GM19397 (cell line): ENCODE data around the gene KNOP1.
"Not testable (repeated sequence)": the region's sequence is repeated elsewhere in the genome, so short reads cannot be mapped to it uniquely, and the experiment has no call there.

Experiments used
- ATAC-seq: cut with Tn5 transposase; IDR thresholded peaks from one replicate; pipeline ENCODE4 v1.9.1; 2021; ENCODE audit warnings: mild to moderate bottlenecking, moderate library complexity; ENCODE audit not compliant: unreplicated experiment

KNOP1 gene

DNA sequence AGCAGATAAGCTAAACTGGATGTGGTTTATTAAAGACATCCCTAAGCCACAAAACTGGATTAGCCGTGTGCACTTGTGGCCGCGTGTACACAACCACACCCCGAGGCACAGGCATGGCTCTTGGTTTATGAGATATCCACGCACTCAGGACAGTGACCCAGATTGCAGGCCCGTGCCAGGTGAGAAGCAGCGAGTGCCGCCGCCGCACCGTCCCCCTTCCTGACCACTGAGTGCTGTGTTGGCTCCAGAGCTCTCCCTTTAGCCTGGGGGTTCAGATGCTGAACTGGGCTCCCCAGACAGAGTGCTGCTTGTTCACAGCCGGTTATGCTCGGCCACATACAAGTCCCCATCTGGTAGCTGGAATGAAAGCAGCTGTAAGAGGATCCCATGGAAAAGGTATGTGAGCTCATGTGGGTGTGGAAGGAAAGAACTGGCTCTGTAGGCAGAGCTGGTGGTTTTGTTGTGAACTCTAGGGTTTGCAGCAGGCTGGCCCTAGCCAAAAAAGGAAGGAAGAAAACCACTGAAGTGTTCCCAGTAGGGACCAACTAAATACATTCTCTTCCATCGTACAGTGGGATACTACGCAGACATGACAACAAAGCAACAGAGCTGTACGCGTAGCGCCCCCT lies 29.5 kb downstream of the KNOP1 start:
- ATAC-seq, result no peak

DNA sequence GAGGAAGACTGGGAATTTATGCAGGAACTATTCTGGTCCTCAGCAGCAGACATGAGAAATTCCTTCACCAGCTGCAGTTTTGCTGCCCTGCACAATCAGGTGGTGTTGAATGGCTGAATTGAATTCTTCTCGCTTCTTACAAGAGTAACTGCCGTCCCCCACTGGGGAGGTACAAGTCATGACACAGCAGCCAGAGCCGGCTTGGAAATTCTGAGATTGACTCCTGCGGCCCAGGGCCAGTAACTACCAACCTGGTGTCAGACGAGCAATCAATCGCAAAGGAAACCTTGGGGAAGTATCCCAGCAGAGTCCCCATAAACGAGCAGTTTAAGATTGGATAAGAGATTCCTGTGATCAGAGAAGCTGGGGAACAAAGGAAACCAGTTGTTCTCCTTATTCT lies 30.7 kb downstream of the KNOP1 start:
- ATAC-seq, result no peak

DNA sequence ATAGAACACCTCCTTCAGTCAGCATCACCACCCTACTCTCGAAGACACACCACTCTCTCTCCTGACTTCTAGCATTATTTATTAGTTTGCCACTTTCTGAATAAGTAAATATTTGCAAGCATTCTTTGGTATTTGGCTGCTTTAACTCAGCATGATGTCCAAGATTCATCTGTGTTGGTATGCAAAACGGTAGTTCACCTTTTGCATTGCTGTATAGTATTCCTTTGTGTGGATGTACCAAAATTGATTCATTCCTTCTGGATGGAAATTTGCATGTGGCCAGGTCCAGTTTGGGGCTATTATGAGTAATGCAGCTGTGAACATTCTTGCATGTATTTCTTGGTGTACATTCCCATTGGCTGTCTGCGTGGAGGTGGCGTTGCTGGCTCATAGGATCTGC lies 32.9 kb downstream of the KNOP1 start:
- ATAC-seq, result no peak

DNA sequence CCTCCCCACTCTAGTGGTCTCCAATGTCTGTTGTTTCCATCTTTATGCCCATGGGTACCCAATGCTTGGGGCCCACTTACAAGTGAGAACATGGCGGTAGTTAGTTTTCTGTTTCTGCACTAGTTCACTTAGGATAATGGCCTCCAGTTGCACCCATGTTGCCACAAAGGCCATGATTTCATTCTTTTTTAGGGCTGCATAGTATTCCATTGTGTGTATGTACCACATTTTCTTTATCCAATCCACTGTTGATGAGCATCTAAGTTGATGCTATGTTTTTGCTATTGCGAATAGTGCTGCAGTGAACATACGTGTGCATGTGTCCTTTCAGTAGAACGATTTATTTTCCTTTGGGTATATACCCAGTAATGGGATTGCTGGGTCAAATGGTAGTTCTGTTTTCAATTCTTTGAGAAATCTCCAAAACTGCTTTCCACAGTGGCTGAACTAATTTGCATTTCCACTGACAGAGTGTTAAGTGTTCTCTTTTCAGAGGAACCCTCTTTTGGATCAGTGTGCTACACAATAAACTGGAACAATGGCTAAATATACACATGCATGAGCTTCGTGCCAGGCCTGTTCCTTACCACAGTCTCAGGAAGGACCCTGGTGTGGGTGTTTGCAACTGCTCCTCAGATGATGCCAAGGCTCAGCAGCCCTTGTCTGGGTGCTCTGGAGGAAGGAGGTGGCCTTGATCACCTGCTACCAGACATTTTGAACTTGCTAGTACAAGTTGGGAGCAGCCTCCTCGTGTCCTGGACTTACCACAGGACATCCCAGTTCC lies 34.4 kb downstream of the KNOP1 start:
- ATAC-seq, result no peak

DNA sequence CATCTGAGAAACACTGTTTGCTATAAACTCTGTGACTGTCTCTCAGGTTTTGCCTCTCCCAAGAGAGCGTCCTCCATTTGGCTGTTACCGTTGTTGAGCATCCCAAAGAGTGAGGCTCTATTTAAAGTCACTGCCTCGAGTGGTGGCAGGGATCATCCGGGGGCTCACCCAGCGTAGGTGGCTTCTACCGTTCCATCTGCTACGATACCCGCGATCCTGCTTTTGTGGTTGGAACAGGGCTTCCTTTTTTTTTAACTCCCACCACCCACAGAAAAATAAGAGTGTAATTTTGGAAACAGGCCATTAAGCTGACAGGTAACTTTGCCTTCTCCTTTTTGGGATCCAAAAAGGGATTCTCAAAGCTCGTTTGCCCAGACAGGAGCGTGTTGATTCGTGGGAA lies 36.4 kb downstream of the KNOP1 start:
- ATAC-seq, result no peak

DNA sequence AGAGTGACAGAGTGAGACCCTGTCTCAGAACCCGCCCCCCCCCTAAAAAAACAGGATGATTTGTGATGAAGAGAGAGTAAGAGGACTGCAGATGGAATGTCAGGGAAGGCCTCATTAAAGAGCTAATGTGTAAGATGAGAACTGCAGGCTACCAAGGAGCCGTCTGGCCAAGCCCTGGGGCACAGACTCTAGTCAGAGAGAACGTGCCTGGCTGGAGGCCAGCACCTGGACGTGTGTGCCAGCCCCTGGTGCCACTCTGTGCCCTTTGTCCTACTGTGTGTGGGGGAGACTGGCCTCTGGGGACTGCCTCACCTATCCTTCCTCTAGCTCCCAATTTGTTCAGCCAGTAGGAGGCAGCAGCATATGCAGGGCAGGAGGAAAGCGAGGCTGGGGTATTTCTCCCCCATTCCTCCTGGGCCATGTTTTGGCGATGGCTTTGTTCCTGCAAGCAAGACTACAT lies 37.1 kb downstream of the KNOP1 start:
- no peak for ATAC-seq

DNA sequence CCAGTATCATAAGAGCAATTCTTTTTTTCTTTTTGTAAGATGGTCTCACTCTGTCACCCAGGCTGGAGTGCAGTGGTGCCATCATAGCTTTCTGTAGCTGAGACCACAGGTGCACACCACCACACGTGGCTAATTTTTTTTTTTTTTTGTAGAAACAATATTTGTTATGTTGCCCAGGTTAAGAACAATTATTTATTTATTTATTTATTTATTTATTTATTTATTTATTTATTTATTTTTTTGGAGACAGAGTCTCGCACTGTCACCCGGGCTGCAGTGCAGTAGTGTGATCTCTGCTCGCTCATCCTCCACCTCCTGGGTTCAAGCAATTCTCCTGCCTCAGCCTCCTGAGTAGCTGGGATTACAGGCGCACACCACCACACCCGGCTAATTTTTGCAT lies 38.7 kb downstream of the KNOP1 start:
- not testable (repeated sequence) for ATAC-seq

DNA sequence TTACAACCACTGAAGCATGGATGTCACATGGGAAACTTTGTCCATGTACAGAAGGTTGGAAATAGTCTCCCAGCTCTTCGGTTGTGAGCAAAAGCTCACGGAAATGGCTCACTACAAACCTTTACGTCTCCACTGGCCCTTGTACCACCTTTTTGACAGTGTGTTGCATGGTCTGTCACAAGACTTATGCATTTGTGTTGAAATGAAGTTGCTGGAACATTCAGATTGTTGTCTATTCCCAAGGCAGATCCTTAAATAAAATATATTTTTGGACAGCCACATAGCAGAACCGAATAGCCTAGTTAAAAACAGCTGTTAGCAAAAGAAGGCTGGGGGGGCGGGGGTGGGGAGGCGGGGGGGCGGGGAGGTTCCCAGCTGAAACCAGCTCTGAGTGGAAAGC lies 39.2 kb downstream of the KNOP1 start:
- no peak for ATAC-seq

DNA sequence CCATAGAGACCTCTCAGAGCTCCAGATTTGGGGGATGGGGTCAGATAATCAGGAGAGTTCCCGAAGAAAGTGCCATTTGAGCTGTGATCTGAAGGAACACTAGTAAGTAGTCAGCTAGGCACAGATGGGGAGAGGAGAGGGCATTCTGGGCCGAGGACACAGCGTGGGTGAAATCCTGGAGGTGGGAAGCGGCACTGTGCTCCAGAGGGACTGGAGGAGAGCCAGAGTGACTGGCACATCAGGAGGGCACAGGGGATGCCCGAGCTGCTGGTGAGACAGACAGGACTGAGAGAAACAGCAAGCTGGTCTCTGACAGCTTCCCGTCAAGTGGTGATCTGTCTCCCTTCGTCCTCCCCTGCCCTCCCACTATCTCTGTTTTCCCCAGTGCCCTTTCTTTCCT lies 40.6 kb downstream of the KNOP1 start:
- ATAC-seq, result no peak

DNA sequence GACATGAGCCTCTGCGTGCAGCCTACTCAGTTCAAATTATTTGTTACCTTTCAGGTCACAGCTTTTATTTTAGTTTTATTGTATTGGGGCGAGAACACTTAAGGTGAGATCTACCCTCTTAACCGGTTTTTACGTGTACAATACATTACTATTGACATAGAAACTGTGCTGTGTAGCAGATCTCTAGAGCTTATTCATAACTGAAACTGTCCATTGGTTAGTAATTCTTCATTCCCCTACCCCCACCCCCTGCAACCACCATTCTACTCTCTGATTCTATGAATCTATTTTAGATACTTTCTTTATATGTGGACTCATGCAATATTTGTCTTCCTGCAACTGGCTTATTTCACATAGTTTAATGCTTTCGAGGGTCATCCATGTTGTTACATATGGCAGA lies 43.5 kb downstream of the KNOP1 start:
- no peak for ATAC-seq

DNA sequence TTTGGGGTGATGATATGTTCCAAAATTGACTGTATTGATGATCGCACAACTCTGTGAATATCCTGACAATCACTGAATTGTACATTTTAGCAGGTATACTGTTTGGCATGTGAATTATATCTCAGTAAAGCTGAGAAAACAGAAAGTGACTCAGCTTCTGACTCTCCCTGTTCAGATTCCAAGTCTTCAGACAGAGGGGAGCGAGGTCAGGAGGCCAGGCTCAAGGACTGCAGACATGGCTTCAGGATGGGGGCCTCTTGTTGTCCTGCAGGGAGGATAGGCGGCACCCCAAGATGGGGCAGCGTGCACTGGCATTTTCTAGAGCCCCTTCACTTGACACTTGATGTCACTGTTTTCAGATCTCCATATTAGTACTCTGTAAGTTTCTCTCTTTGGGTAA lies 45.6 kb downstream of the KNOP1 start:
- ATAC-seq, result no peak

DNA sequence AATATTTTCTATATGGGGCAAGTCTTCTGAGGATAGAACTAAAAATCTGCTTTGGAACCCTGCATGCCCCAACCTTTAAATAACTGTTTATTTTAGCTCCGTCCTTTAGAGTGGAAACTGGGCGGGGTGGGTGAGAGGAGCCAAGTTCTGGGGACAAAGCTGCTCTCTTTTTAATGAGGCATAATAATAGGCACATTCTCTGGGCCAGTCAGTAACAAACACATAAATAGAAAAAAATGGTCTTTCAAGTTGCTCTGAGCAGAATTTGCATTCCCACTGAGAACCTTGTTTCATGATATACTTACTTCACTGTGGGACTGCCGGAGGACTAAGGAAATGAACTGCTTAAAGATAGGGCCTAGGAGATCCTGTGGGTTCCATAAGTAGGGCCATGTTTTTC lies 51.5 kb downstream of the KNOP1 start:
- no peak for ATAC-seq

DNA sequence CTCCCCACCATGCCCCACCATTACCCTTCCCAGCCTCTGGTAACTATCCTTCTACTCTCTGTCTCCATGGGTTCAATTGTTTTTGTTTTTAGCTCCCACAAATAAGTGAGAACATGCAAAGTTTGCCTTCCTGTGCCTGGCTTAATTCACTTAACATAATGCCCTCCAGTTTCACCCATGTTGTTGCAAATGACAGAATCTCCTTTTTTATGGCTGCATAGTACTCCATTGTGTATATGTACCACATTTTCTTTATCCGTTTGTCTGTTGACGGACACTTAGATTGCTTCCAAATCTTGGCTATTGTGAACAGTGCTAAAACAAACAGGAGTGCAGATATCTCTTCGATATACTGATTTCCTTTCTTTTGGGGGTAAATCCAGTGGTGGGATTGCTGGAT lies 52.7 kb downstream of the KNOP1 start:
- ATAC-seq, result not testable (repeated sequence)

DNA sequence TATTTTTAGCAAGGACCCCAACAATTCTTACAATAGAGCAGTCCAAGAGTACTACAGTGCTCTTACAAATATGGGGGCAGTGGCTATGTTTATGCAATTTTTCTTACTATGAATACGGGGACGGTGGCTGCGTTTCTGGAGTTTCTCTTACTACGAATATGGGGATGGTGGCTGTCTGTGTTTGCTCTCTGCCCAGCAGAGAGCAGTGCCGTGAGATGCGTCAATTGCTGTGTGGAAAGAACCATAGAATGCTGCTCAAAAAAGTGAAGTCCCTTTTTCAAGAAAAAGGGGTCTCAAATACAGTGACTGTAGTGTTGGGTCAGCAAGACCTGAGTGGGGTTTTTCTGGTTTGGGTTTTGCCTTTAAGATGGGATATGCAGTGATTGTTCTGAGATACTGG lies 53.9 kb downstream of the KNOP1 start:
- ATAC-seq, result no peak

DNA sequence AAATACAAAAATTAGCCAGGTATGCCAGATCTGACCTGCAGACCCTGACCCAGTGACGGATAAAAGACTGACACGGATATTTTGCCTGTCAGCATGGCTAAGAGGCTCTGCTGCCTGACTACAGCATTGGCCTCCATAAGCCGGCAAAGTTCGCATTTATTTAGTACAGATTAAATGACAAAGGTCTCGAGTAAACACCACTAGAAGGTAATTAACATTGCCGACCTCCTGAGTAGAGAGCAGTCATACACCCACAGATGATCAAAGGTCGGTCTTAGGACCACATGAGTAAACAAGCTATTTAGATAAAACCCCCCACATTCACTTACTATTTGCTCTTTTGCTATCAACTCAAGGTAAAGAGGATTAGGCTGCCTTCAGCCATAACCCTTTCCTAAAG lies 55.7 kb downstream of the KNOP1 start:
- no peak for ATAC-seq

DNA sequence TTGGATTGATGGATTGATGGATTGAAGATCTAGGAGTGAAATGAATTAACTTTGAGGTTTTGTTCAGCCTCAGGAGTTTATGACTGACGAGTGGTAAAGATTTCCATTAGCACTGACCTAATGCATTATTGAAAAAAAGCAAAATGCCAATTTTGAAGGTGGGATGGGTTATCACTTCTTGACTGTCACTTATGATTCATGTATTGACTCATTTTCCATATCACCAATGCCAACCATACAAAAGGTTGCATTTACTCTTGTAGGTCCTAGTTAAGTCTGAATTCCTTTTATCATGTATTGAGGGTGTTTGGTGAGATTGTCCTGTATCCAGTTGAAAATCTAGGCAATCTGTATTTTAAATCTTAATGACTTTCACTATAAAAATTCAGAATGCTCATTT lies 57.6 kb downstream of the KNOP1 start:
- ATAC-seq, result no peak

DNA sequence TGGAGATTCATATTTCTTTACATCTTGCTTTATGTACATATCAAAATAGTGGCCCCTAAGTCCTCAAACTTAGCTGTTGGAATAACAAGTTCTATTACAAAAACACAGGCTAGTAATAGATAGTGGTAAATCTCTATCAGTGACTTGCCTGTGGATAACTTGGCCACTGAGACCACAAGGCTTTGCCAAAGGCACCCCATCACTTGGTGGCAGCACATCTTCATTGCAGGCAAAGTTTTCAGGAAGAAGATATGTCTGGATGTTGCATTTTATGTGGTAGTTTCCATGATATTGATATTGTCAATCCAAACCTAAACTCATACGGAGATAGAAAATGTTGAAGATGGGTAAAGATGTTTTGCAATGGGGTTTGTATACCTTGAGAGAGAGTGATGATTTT lies 58.5 kb downstream of the KNOP1 start:
- no peak for ATAC-seq

DNA sequence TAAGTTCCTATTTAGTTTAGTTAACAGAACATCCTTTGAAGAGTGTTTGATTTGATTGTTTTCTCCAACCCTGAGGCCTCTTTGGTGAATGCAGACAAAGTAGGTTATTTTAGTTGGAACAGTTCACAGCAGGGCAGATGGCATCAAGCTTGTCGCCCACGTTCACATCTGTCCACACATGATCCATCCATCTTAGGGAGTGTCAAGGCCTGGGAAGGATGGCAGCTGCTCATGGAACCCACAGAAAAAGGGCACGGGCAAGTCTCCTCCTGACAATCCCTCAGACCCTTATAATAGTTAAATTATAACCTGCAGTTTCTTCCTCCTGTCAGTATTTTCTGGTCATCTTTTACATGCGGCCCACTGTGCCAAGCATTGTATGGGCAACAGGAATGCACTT lies 60.2 kb downstream of the KNOP1 start:
- ATAC-seq, result no peak

DNA sequence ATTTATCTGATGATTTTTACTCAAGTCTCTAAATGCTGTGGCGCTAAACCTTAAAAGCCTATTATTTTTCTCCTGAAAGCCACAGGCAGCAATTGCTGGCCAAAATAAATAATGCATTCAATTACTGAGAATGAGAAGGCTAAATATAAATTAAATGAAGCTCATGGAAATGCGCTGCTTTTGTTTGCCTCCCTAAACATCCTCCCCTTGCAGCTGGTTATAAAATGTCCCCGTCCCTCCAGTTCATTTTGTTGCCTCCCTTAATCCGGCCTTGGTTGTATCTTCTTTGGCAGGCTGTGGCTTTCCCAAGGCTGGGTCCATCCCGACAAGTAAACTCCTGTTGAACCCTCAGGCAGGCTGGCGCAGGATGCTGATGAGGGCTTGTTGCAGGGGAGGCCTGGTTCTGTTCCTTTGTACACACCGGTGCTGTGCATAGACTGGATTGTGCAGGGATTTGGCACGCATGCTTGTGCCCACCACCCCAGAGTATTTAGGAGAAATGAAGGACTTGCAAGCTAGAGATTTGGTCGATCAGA lies 62.7 kb downstream of the KNOP1 start:
- no peak for ATAC-seq

DNA sequence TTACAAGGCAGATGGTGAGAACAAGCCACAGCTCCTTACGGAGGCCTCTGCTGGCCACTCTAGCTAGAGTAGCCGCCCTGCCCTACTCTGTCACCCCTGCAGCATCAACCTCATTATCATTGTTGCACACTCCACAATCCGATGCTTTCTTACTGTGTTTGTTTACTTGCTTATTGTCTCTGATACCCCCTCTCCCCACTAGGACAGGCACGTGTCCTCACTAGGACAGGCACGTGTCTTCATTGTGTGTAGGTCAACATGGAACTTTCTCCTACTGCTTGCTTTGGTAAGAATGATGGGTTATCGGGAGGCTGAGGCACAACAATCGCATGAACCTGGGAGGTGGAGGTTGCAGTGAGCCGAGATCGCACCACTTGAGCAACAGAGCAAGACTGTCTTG lies 63.9 kb downstream of the KNOP1 start:
- no peak for ATAC-seq
